ENCODE results near the gene RBMS3. TPM values are rescaled to one million over a fixed set of nuclear protein-coding genes. Genes with fewer than 3 reads are reported as not detected.
"Not testable (repeated sequence)": the region's sequence is repeated elsewhere in the genome, so short reads cannot be mapped to it uniquely, and the experiment has no call there.

RBMS3 gene
- total RNA-seq, 1 experiment from 2014 or later, result not detected

GRCh38 chr3:29524433-29524832 lies 243.6 kb downstream of the RBMS3 start:
- not testable (repeated sequence) for DNase-seq (ENCODE audit: low spot score)

GRCh38 chr3:29525254-29525881 lies 244.5 kb downstream of the RBMS3 start:
- no peak for DNase-seq (ENCODE audit: low spot score)

DNA sequence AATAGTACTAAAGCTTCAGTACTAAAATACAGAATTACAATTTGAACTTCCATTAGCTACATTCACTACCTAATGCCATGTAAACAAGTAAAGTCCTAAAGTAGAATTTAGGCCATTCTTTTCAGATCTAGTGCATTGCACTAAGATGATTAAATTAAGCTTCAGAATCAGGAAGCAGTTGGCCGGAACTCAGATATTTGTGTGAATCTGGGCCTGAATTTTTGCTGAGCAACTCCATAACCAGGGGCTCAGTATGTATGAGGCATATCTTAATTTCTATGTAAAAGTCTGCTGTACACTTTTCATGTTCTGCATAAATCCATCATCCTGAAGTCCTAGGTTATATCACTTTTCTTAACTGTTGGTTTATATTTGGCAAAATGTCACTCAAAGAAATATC lies 246.4 kb downstream of the RBMS3 start:
- DNase-seq (ENCODE audit: low spot score), result no peak

DNA sequence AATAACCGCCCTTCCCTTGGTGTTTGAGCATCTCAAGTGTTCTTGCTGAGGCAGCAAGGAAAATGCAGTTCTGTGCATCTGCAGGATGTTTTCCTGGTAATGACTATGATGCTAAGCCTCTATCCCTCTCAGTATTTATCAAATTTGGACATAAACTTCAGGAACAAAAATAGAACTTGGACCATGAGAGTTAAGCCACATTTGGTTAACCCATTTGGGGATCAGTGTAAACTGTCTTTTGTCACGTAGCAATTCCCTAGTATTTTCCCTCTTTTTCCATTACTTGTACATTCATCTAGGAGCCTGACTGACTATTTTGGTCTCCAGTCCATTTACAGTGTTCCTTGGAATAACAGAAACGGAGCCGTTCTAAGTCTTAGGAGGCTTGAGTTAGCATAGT lies 250.8 kb downstream of the RBMS3 start:
- no peak for DNase-seq (ENCODE audit: low spot score)

- no peak for DNase-seq (ENCODE audit: low spot score)
Observed at GRCh38 chr3:29532473-29532872, 251.6 kb downstream of the RBMS3 start.

DNA sequence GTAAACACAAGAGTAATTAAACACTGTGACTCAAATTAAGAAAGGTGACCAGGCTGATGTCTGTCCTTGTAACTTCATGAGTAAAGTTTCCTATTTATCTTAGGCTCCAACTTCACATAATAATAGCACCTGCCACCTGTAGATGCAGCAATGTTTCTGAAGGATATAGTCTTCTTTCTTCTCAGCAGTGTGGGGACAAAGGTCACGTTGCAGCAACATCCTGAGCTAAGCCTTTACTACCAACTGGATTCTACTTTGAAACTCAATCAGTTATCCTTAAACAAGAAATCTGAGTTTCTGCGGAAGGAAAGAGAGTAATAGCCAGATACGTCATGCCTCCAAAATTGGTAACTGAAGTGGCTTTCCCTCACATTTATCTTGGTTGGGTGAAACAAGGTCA lies 253.1 kb downstream of the RBMS3 start:
- no peak for DNase-seq (ENCODE audit: low spot score)

- DNase-seq (ENCODE audit: low spot score), result no peak
Observed at GRCh38 chr3:29536016-29536758, 255.3 kb downstream of the RBMS3 start.

- no peak for DNase-seq (ENCODE audit: low spot score)
Observed at GRCh38 chr3:29537889-29538609, 257.2 kb downstream of the RBMS3 start.

GRCh38 chr3:29538610-29538958 lies 257.7 kb downstream of the RBMS3 start:
- DNase-seq (ENCODE audit: low spot score), result no peak

- no peak for DNase-seq (ENCODE audit: low spot score)
Observed at GRCh38 chr3:29540544-29540943, 259.7 kb downstream of the RBMS3 start.

DNA sequence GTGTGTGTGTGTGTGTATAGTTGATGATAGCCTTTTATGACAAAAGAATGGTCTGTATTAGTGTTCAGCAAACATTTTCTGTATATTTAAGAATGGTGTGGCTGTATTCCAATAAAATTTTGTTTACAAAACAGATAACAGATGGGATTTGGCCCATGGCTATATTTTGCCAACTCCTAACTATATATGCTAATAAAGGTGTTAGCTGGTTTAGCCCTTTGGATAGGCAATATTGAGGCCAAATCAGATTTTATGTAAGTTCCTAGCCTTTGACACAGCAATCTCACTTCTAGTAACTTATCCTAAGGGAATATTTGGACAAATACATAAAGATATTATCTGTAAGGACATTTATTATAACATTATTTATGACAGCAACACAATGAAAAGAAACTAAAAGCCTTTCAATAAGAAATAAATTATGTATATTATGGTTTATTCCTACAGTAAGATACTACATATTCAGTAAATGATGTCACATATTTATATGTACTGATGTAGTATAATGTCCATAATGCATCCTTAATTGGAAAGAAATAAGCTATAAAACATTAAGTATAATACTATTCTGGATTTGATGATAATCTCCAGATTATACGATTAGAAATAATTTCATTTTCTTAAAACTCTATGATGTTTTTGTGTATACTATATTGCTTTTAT lies 264.0 kb downstream of the RBMS3 start:
- DNase-seq (ENCODE audit: low spot score), result no peak

DNA sequence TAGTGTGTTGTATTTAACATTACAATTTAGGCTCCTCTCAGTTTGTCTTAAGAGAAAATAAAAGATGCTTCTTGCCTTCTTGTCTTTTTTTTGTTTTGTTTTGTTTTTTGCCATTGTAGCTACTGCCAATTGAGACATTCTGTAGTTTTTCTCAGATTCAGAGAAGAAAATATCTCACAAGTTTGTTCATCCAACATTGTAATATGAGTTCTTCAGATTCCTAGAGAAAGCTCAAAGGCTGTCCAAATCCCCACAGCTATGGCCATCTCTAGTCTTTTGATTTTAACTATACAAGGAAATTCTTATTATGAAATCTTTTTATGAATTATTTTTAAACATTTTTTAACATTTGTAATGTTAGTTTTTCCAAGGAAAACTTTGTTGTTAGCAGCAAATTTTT lies 264.7 kb downstream of the RBMS3 start:
- no peak for DNase-seq (ENCODE audit: low spot score)

GRCh38 chr3:29552051-29552450 lies 271.2 kb downstream of the RBMS3 start:
- no peak for DNase-seq (ENCODE audit: low spot score)

DNA sequence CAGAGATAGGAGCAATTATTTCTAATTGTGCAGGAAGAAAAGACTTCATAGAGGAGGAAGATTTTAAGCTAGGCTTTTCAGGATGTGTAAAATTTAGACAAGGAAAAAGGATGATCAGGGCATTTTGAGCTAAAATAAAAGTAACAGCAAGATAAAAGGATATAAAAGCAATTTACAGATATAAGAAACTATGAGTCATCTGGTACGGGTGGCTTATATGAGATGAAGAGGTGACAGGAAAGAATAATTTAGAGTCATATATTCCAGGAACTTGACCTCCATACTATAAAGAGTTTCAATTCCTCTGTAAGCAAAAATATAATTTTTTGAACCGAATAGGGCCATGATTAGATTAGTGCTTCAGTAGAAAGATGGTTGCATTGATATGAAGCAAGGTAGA lies 273.7 kb downstream of the RBMS3 start:
- DNase-seq (ENCODE audit: low spot score), result no peak

- DNase-seq (ENCODE audit: low spot score), result no peak
Observed at GRCh38 chr3:29555590-29555989, 274.7 kb downstream of the RBMS3 start.

DNA sequence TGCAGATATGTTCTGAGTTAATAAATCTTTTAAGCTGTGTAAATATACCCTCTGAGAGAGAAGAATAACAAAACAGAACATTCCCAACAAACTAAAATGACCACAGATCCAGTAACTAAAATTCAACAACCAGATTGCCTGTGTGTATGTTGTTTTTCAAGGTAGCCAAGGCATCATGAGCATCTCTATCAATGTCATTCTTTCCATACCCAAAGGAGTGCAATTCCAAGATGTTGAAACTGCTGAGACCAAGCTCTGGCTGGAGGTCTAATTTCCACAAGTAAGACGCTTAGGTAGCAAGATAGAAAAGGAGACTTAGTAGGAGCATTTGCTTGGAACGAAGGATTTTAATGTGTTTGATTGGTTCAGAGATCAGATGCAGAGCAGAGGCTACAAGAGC lies 276.3 kb downstream of the RBMS3 start:
- DNase-seq (ENCODE audit: low spot score), result no peak

- DNase-seq (ENCODE audit: low spot score), result no peak
Observed at GRCh38 chr3:29557825-29558224, 277.0 kb downstream of the RBMS3 start.

- no peak for DNase-seq (ENCODE audit: low spot score)
Observed at GRCh38 chr3:29559741-29560465, 279.0 kb downstream of the RBMS3 start.

DNA sequence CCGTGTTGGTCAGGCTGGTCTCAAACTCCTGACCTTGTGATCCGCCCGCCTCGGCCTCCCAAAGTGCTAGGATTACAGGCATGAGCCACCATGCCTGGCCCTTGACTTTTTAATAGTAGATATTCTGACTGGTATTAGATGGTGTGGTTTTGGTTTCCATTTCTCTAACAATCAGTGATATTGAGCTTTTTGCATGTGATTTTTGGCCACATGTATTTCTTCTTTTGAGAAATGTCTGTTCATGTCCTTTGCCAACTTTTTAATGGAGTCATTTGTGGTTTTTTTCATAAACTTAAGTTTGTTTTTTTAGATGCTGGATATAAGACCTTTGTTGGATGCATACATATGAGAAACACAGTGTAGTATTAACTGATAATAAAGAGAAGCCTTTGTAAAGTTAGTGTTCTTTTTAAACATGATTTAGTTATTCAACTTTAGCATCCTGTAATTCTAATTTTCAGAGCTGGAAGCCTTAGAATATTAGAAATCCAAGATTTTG lies 280.8 kb downstream of the RBMS3 start:
- DNase-seq (ENCODE audit: low spot score), result no peak

DNA sequence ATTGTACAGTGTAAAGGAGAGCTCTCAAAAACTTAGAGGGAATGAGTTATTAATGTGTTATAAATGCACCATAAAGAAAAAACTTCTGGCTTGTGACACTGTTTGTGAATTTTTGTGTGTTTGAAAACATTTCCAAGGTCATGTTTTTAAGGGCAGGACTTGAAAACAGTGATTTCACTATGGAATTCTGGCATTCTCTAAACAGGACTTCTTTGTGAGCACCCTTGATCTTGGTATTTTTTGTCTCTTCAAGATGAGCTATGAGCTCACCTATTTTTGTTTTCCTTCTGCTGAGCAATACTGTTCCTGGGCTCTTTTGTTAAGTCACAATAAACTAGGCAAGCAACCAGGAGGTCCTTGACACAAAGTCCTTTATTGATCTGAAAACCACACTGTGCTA lies 284.4 kb downstream of the RBMS3 start:
- no peak for DNase-seq (ENCODE audit: low spot score)

- DNase-seq (ENCODE audit: low spot score), result no peak
Observed at GRCh38 chr3:29567501-29567900, 286.6 kb downstream of the RBMS3 start.
